Measurements from ENCODE around the gene ZNF787. TPM values are rescaled to one million over a fixed set of nuclear protein-coding genes. Genes with fewer than 3 reads are reported as not detected.

The ZNF787 gene
- total and polyA plus RNA-seq, 2 donors (not counting 1 experiment from before 2014, with no cell fraction given) = 2.6 to 28.7 TPM

DNA sequence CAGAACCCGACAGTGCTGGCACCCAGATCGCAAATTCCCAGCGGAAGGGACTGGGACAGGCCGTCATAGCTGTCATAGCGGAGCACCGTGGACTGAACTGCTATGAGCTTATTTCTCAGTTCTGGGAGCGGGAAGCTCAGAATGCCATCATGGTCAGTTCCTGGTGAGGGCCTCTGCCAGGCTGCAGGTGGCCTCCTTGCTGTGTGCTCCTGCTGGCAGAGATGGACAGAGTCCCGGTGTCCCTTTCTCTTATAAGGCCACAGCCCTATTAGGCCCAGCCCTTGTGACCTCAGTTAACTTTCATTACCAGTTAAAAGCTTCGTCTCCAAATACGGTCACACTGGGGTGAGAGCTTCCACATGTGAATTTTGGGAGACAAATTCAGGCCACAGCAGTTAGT is 24.6 kb upstream of the ZNF787 start:
- Histone ChIP-seq H3K9me3 (ENCODE audit: control insufficient read depth, insufficient read depth, low read depth, low read length) (no peaks in the 10 kb centered on the region), H2AFZ (ENCODE audit: low read length) (no peak overlapping the region), H3K4me3 (replicated peaks in 1 of 4; ENCODE audit: control extremely low read depth in 1 of 4, insufficient read depth in 1 of 4, low read depth in 3 of 4, low read length in 4 of 4) (no peak overlapping the region), H3K36me3 (ENCODE audit: control insufficient read depth, insufficient read depth, low read length) (peaks cover 6% of the 10 kb centered on the region), H4K20me1 (ENCODE audit: control insufficient read depth, extremely low read depth, insufficient read depth, low read length) (no peaks in the 10 kb centered on the region), H3K79me2 (ENCODE audit: control insufficient read depth, insufficient read depth, low read length) (peaks cover 18% of the 10 kb centered on the region), H3K27ac (ENCODE audit: insufficient read depth, low read length) (no peak overlapping the region), H3K4me2 (ENCODE audit: extremely low read depth, insufficient read depth, low read length) (no peak overlapping the region), H3K27me3 (ENCODE audit: control insufficient read depth, insufficient read depth, low read length) (no peaks in the 10 kb centered on the region), H3K9ac (ENCODE audit: insufficient read depth, low read length) (no peak overlapping the region), H3K4me1 (ENCODE audit: control insufficient read depth, extremely low read depth, insufficient read depth, low read length) (no peaks in the 10 kb centered on the region)
- TF ChIP-seq, protein P1, sequence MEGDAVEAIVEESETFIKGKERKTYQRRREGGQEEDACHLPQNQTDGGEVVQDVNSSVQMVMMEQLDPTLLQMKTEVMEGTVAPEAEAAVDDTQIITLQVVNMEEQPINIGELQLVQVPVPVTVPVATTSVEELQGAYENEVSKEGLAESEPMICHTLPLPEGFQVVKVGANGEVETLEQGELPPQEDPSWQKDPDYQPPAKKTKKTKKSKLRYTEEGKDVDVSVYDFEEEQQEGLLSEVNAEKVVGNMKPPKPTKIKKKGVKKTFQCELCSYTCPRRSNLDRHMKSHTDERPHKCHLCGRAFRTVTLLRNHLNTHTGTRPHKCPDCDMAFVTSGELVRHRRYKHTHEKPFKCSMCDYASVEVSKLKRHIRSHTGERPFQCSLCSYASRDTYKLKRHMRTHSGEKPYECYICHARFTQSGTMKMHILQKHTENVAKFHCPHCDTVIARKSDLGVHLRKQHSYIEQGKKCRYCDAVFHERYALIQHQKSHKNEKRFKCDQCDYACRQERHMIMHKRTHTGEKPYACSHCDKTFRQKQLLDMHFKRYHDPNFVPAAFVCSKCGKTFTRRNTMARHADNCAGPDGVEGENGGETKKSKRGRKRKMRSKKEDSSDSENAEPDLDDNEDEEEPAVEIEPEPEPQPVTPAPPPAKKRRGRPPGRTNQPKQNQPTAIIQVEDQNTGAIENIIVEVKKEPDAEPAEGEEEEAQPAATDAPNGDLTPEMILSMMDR (conservative IDR thresholded peaks at IDR 0.05 in 1 of 2, IDR thresholded peaks at IDR 0.05 in 1 of 2; ENCODE audit: low read depth in 1 of 2, low read length in 2 of 2) = no peak
- TF ChIP-seq EZH2 (IDR thresholded peaks at IDR 0.05; ENCODE audit: low read length, missing control alignments) = no peak
- DNase-seq (ENCODE audit: low read depth in 2 of 2) = no peak

DNA sequence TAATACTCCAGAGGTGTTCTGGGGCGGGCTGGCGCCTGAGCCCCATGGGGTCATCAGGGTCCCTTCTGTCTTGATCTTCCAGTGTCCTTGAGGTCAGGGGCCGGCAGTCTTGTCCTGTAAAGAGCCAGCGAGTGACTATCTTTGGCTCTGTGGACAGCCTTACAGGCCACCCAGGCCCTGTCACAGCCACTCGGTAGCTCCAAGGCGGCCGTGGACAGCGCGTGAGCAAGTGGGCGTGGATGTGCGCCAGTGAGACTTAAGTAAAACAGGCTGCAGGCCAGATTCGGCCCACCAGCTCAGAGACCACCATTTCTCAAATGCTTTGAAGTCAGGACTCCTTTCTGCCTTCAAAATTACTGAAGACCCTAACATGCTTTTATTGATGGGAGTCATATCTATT is 23.7 kb upstream of the ZNF787 start:
- H3K36me3 ChIP-seq (ENCODE audit: control insufficient read depth, insufficient read depth, low read length) = peaks cover 6% of the 10 kb centered on the region
- no peaks in the 10 kb centered on the region for H3K27me3 ChIP-seq (ENCODE audit: control insufficient read depth, insufficient read depth, low read length)
- H3K4me3 ChIP-seq (replicated peaks in 1 of 4; ENCODE audit: control extremely low read depth in 1 of 4, insufficient read depth in 1 of 4, low read depth in 3 of 4, low read length in 4 of 4) = no peak overlapping the region
- DNase-seq (ENCODE audit: low read depth in 2 of 2) = no peak
- TF ChIP-seq, protein P1 (conservative IDR thresholded peaks at IDR 0.05 in 1 of 2, IDR thresholded peaks at IDR 0.05 in 1 of 2; ENCODE audit: low read depth in 1 of 2, low read length in 2 of 2) = no peak
- no peak for TF ChIP-seq EZH2 (IDR thresholded peaks at IDR 0.05; ENCODE audit: low read length, missing control alignments)
- H3K27ac ChIP-seq (ENCODE audit: insufficient read depth, low read length) = no peak overlapping the region
- H4K20me1 ChIP-seq (ENCODE audit: control insufficient read depth, extremely low read depth, insufficient read depth, low read length) = no peaks in the 10 kb centered on the region
- H3K9ac ChIP-seq (ENCODE audit: insufficient read depth, low read length) = no peak overlapping the region
- H2AFZ ChIP-seq (ENCODE audit: low read length) = no peak overlapping the region
- no peaks in the 10 kb centered on the region for H3K4me1 ChIP-seq (ENCODE audit: control insufficient read depth, extremely low read depth, insufficient read depth, low read length)
- no peaks in the 10 kb centered on the region for H3K9me3 ChIP-seq (ENCODE audit: control insufficient read depth, insufficient read depth, low read depth, low read length)
- H3K79me2 ChIP-seq (ENCODE audit: control insufficient read depth, insufficient read depth, low read length) = peaks cover 18% of the 10 kb centered on the region
- no peak overlapping the region for H3K4me2 ChIP-seq (ENCODE audit: extremely low read depth, insufficient read depth, low read length)

DNA sequence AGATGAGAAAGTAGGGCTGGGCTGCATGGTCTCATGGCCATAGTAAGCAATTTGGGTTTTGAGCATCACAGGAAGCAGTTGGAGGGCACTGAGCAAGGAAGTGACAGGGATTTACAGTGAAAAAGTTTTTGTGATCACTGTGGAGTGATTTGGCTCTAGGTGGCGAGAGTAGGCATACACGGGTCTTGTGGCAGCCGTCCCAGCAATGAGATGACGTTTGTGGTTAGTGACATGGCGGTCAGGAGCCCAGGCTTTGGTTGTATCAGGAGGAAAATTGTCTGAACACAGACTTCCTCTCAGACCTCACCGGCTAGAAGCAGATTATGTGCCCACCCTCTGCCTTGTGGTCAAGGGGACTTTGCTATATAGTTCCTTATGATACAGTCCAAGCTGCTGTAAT is 23.3 kb upstream of the ZNF787 start:
- Histone ChIP-seq H3K36me3 (ENCODE audit: control insufficient read depth, insufficient read depth, low read length) (peaks cover 6% of the 10 kb centered on the region), H3K4me3 (replicated peaks in 1 of 4; ENCODE audit: control extremely low read depth in 1 of 4, insufficient read depth in 1 of 4, low read depth in 3 of 4, low read length in 4 of 4) (no peak overlapping the region), H4K20me1 (ENCODE audit: control insufficient read depth, extremely low read depth, insufficient read depth, low read length) (no peaks in the 10 kb centered on the region), H3K9me3 (ENCODE audit: control insufficient read depth, insufficient read depth, low read depth, low read length) (no peaks in the 10 kb centered on the region), H3K27me3 (ENCODE audit: control insufficient read depth, insufficient read depth, low read length) (no peaks in the 10 kb centered on the region), H3K4me2 (ENCODE audit: extremely low read depth, insufficient read depth, low read length) (no peak overlapping the region), H3K9ac (ENCODE audit: insufficient read depth, low read length) (no peak overlapping the region), H3K27ac (ENCODE audit: insufficient read depth, low read length) (no peak overlapping the region), H3K4me1 (ENCODE audit: control insufficient read depth, extremely low read depth, insufficient read depth, low read length) (no peaks in the 10 kb centered on the region), H3K79me2 (ENCODE audit: control insufficient read depth, insufficient read depth, low read length) (peaks cover 18% of the 10 kb centered on the region), H2AFZ (ENCODE audit: low read length) (no peak overlapping the region)
- DNase-seq (ENCODE audit: low read depth in 2 of 2) = peak in 1 of 2 donors; percentile 23
- no peak for TF ChIP-seq EZH2 (IDR thresholded peaks at IDR 0.05; ENCODE audit: low read length, missing control alignments)
- TF ChIP-seq, protein P1 (conservative IDR thresholded peaks at IDR 0.05 in 1 of 2, IDR thresholded peaks at IDR 0.05 in 1 of 2; ENCODE audit: low read depth in 1 of 2, low read length in 2 of 2) = no peak

Measured in fibroblast of lung (primary cell).